Karpas-422 (cell line): ENCODE measurements around the gene ITPR2. TPM values are rescaled to one million over a fixed set of nuclear protein-coding genes. Genes with fewer than 3 reads are reported as not detected.

Experiments used
- DNase-seq: peaks from one replicate; pipeline ENCODE4 v3.0.0-alpha.2; 2015
- H2AFZ ChIP-seq: fragments of 200-600 bp; sonication (generic); 2 replicates; pipeline ENCODE4 v1.6.1; 2014; ENCODE audit warnings: antibody characterized with exemption, low read length, mixed read lengths
- H3K27ac ChIP-seq: fragments of 200-600 bp; sonication (generic); 2 replicates; pipeline ENCODE4 v1.5.1; 2014; ENCODE audit warnings: mild to moderate bottlenecking, low read length, moderate library complexity
- H3K27me3 ChIP-seq: fragments of 200-600 bp; sonication (generic); 2 replicates; pipeline ENCODE4 v1.6.1; 2014; ENCODE audit warnings: low read length, mixed read lengths
- H3K36me3 ChIP-seq: fragments of 200-600 bp; sonication (generic); 2 replicates; pipeline ENCODE4 v1.6.1; 2014; ENCODE audit warnings: low read length, mixed read lengths; ENCODE audit not compliant: insufficient read depth
- H3K4me1 ChIP-seq: fragments of 200-600 bp; sonication (generic); 2 replicates; pipeline ENCODE4 v1.6.1; 2014; ENCODE audit warnings: mild to moderate bottlenecking, low read length, mixed read lengths
- H3K4me2 ChIP-seq: fragments of 200-600 bp; sonication (generic); 2 replicates; pipeline ENCODE4 v1.6.1; 2014; ENCODE audit warnings: low read length, low read depth, mild to moderate bottlenecking; ENCODE audit not compliant: poor library complexity, severe bottlenecking
- H3K4me3 ChIP-seq: fragments of 200-600 bp; sonication (generic); 2 replicates; pipeline ENCODE4 v1.5.1; 2014; ENCODE audit warnings: mild to moderate bottlenecking, antibody characterized with exemption, low read length, mixed read lengths
- H3K79me2 ChIP-seq: fragments of 200-600 bp; sonication (generic); 2 replicates; pipeline ENCODE4 v1.6.1; 2014; ENCODE audit warnings: mild to moderate bottlenecking, low read length, mixed read lengths
- H3K9ac ChIP-seq: fragments of 200-600 bp; sonication (generic); 2 replicates; pipeline ENCODE4 v1.6.0; 2014; ENCODE audit warnings: low read length
- H3K9me2 ChIP-seq: fragments of 200-600 bp; sonication (generic), shearing (Covaris generic); replicated peaks from 2 replicates; pipeline ENCODE4 v1.6.0; 2014; ENCODE audit warnings: mild to moderate bottlenecking, low read length, moderate library complexity; ENCODE audit not compliant: insufficient read depth
- H3K9me3 ChIP-seq: fragments of 300-700, 200-600 bp; sonication (generic); 2 replicates; pipeline ENCODE4 v1.6.1; 2014; ENCODE audit warnings: low read length, mixed read lengths
- H4K20me1 ChIP-seq: fragments of 200-600 bp; sonication (generic); 2 replicates; pipeline ENCODE4 v1.6.1; 2014; ENCODE audit warnings: mild to moderate bottlenecking, antibody characterized with exemption, low read length, low read depth; ENCODE audit not compliant: insufficient read depth
- total RNA-seq: library from RNA; depleted of rRNA; stranded (reverse); fragments of >200 nt; shearing (Covaris generic); gene quantifications from 2 replicates; pipeline ENCODE4 v1.2.3, GENCODE V29; 2014; ENCODE audit warnings: low replicate concordance

The ITPR2 gene
- total RNA-seq, 1 experiment from 2014 or later, result 128 TPM

DNA sequence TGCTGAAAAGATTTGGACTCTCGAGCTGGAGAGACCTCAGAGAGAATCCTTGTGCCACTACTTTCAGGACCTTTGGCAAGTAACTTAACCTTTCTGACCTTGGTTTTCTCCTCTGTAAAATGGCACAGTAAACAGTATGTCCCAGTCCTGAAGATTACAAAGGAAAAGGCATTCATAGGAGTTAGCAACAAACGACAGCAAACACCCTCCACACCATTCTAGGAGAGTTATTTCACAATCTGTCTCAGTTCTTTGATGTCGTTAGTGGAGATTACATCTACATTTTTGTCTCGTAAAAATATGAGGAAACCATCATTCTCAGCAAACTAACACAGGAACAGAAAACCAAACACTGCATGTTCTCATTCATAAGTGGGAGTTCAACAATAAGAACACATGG is 205.7 kb downstream of the ITPR2 start:
- Histone ChIP-seq H3K4me1 (no peaks in the 10 kb centered on the region), H2AFZ (no peak overlapping the region), H3K4me2 (no peak overlapping the region), H3K27me3 (no peaks in the 10 kb centered on the region), H3K9ac (no peak overlapping the region), H3K4me3 (no peak overlapping the region), H3K9me2 (no peaks in the 10 kb centered on the region), H3K27ac (no peak overlapping the region), H4K20me1 (no peaks in the 10 kb centered on the region), H3K9me3 (no peaks in the 10 kb centered on the region), H3K36me3 (peaks cover 32% of the 10 kb centered on the region; the same call in 1 of the 2 replicates), H3K79me2 (no peaks in the 10 kb centered on the region)
- no peak for DNase-seq

DNA sequence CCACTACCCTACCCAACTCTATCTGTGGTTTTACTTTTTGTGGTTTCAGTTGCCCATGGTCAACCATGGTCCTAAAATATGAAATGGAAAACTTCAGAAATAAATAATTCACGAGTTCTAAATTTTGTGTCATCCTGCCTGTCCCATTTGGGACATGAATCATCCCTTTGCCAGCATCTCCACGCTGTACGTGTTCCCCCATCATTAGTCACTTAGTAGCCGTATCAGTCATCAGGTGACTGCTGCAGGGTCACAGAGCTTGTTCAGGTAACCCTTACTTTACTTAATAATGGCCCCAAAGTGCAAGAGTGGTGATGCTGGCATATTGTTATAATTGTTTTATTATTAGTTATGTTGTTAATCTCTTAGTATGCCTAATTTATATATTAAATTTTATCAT is 209.9 kb downstream of the ITPR2 start:
- H3K9me2 ChIP-seq, result no peaks in the 10 kb centered on the region
- no peak overlapping the region for H3K4me2 ChIP-seq
- no peaks in the 10 kb centered on the region for H3K27me3 ChIP-seq
- no peak overlapping the region for H3K9ac ChIP-seq
- peaks cover 41% of the 10 kb centered on the region; the same call in 1 of the 2 replicates for H3K36me3 ChIP-seq
- no peak overlapping the region for H3K27ac ChIP-seq
- H4K20me1 ChIP-seq, result no peaks in the 10 kb centered on the region
- H3K79me2 ChIP-seq, result no peaks in the 10 kb centered on the region
- no peak for DNase-seq
- H3K4me1 ChIP-seq, result no peaks in the 10 kb centered on the region
- H3K4me3 ChIP-seq, result no peak overlapping the region
- H2AFZ ChIP-seq, result no peak overlapping the region
- H3K9me3 ChIP-seq, result no peaks in the 10 kb centered on the region

DNA sequence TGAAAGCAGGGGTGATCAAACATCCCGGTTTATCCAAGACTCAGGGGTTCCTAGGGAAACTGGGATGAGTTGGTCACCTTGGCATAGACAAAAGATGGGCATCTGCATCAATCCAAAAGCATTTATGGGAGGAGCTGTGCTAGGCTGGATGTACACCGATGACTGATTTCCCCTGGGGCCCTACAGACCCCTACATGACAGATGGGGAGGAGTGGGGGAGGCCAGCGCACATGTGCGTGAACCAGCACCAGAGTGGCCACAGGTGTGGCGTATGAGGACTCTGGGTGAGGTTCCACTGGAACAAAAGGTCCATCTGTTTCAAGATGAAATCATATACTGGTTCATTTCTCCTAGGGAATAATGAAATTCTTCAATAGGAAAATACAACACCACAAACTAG is 210.4 kb downstream of the ITPR2 start:
- Histone ChIP-seq H3K27me3 (no peaks in the 10 kb centered on the region), H3K4me1 (no peaks in the 10 kb centered on the region), H3K9me3 (no peaks in the 10 kb centered on the region), H3K79me2 (no peaks in the 10 kb centered on the region), H4K20me1 (no peaks in the 10 kb centered on the region), H2AFZ (no peak overlapping the region), H3K36me3 (peaks cover 38% of the 10 kb centered on the region; the same call in 1 of the 2 replicates), H3K9ac (no peak overlapping the region), H3K27ac (no peak overlapping the region), H3K4me2 (no peak overlapping the region), H3K9me2 (no peaks in the 10 kb centered on the region), H3K4me3 (no peak overlapping the region)
- DNase-seq, result no peak

DNA sequence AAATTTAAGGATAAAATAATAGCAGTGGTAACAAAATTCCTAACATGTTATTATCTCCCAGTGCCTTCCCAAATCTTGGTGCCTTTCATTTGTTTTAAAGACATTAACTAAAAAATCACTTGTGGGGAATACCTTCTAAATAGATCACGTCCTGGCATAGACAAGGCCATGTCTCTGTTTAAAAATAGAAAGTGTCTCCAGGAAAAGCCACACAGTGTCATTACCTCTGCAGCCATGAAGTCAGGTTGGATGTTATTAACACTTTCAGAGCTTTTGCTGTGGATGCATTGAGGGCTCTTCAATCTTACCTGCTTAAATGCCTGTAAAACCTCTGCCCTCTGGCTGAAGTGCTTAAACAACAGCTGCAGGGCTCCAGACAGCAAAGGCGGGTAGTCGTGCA is 211.1 kb downstream of the ITPR2 start:
- Histone ChIP-seq H3K27me3 (no peaks in the 10 kb centered on the region), H3K27ac (no peak overlapping the region), H3K79me2 (no peaks in the 10 kb centered on the region), H3K9me2 (no peaks in the 10 kb centered on the region), H3K9me3 (no peaks in the 10 kb centered on the region), H2AFZ (no peak overlapping the region), H3K4me3 (no peak overlapping the region), H3K36me3 (peaks cover 34% of the 10 kb centered on the region; the same call in 1 of the 2 replicates), H4K20me1 (no peaks in the 10 kb centered on the region), H3K9ac (no peak overlapping the region), H3K4me1 (no peaks in the 10 kb centered on the region), H3K4me2 (no peak overlapping the region)
- no peak for DNase-seq

DNA sequence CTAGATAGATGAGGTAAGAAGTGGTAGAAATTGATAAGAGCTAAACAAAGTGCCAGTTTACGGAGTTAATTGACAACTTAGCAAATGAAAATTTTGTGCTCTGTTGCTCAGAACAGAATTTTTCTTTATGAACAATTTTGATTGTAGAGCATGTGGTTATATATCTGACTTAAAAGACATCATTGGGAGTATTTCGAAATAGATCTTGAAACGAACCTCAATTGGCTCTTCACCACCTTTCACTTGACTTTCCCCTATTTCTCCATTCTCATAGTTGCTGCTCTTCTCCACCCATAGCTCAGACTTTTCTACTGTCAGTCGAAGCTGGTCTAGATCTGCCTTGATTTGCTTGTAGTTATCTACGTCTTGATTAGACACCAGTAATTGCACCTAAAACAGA is 212.1 kb downstream of the ITPR2 start:
- no peak for DNase-seq
- Histone ChIP-seq H3K4me2 (no peak overlapping the region), H3K4me1 (no peaks in the 10 kb centered on the region), H3K27ac (no peak overlapping the region), H3K4me3 (no peak overlapping the region), H3K27me3 (no peaks in the 10 kb centered on the region), H4K20me1 (no peaks in the 10 kb centered on the region), H3K9me2 (no peaks in the 10 kb centered on the region), H3K9ac (no peak overlapping the region), H2AFZ (no peak overlapping the region), H3K36me3 (peaks cover 34% of the 10 kb centered on the region; the same call in 1 of the 2 replicates), H3K79me2 (no peaks in the 10 kb centered on the region), H3K9me3 (no peaks in the 10 kb centered on the region)

DNA sequence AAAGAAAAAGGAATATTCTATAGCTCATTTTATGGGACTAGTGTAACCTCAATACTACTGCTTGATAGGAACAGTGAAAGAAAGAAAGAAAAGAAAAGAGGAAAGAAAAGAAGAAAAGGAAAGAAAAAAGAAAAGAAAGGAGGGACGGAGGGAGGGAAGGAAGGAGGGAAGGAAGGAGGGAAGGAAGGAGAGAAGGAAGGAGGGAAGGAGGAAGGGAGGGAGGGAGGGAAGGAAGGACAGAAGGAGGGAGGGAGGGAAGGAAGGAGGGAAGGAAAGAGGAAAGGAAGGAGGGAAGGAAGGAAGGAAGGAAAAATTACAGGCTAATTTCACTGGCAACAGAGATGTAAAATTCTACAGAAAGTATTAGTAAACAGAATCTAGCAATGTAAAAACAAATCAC is 215.5 kb downstream of the ITPR2 start:
- no peaks in the 10 kb centered on the region for H3K9me3 ChIP-seq

DNA sequence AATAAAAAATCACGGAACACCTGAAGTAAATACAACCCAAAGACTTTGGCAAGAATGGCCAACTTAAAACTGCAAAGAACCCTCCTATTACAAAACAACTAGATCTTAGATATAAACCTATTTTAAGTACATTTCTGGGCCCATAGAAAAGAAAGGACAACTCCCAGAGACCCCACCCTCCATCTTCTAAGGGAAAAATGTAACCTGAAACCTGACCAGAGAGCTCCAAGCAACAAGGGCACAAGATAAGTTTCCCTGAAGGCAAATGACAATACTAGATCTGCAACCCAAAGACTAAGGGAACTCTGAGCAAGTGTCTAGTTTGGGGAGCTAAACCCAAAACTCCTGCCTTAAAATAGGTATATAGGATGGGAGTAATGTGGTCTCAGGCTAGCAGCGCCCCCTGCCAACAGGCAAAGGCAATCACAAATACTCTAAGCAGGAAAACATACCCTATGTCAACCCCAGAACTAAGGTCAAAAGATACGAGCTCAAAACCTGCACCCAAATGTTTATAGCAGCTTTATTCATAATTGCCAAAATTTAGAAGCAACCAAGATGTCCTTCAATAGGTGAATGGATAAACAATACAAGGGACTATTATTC is 218.9 kb downstream of the ITPR2 start:
- Histone ChIP-seq H3K79me2 (peaks cover 2% of the 10 kb centered on the region; the same call in 1 of the 2 replicates), H2AFZ (no peak overlapping the region), H3K36me3 (peaks cover 4% of the 10 kb centered on the region; the same call in 1 of the 2 replicates), H3K9ac (no peak overlapping the region), H3K9me2 (no peaks in the 10 kb centered on the region), H3K27me3 (no peaks in the 10 kb centered on the region), H3K9me3 (no peaks in the 10 kb centered on the region), H3K4me3 (no peak overlapping the region), H4K20me1 (no peaks in the 10 kb centered on the region), H3K4me2 (no peak overlapping the region), H3K27ac (no peak overlapping the region), H3K4me1 (no peaks in the 10 kb centered on the region)
- peak; percentile 61 for DNase-seq

More for the DNA sequence above, 215.5 kb downstream of the ITPR2 start:
- H3K36me3 ChIP-seq, result peaks cover 23% of the 10 kb centered on the region; the same call in 1 of the 2 replicates
- H2AFZ ChIP-seq, result no peak overlapping the region
- H3K27me3 ChIP-seq, result no peaks in the 10 kb centered on the region
- DNase-seq, result no peak
- no peaks in the 10 kb centered on the region for H3K9me2 ChIP-seq
- H3K79me2 ChIP-seq, result no peaks in the 10 kb centered on the region
- H3K4me1 ChIP-seq, result no peaks in the 10 kb centered on the region
- H3K4me2 ChIP-seq, result no peak overlapping the region
- no peak overlapping the region for H3K4me3 ChIP-seq
- H3K27ac ChIP-seq, result no peak overlapping the region
- H4K20me1 ChIP-seq, result no peaks in the 10 kb centered on the region
- no peak overlapping the region for H3K9ac ChIP-seq

DNA sequence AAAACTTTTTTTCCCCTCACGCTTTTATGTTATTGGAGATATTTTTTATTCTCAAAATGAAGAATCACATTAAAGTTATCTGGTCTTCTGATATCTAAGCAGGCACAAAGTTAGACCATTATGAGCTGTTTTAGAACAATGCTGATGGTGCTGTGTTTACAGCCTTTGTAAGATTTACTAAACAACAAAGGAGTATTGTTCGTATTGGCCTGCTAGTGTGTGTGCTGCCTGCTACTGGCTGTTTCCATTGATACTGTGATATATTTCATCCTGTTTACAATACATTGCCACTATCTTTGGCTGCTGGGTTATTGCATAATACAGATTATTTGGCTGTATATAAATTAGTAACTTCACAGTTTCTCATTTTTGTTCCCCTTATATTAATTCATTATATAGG is 220.8 kb downstream of the ITPR2 start:
- Histone ChIP-seq H3K9me2 (no peaks in the 10 kb centered on the region), H4K20me1 (no peaks in the 10 kb centered on the region), H3K27me3 (no peaks in the 10 kb centered on the region), H3K4me1 (no peaks in the 10 kb centered on the region), H3K4me3 (no peak overlapping the region), H3K4me2 (no peak overlapping the region), H3K79me2 (peaks cover 2% of the 10 kb centered on the region; the same call in 1 of the 2 replicates), H3K36me3 (no peaks in the 10 kb centered on the region; the same call in 1 of the 2 replicates), H2AFZ (no peak overlapping the region), H3K9me3 (no peaks in the 10 kb centered on the region), H3K9ac (no peak overlapping the region), H3K27ac (no peak overlapping the region)
- no peak for DNase-seq
